Endothelial cell of umbilical vein (primary cell): Measurements from ENCODE around the gene CA5A.
"Not testable (repeated sequence)": the region's sequence is repeated elsewhere in the genome, so short reads cannot be mapped to it uniquely, and the experiment has no call there.

Experiments used
- CTCF ChIP-seq, 2 donors: IDR thresholded peaks; 1 replicate in 1 of 2; 2 replicates in 1 of 2; pipeline ENCODE4 v1.5.1; 2011; ENCODE audit warnings: low read length in 2 of 2, mild to moderate bottlenecking in 2 of 2, moderate library complexity in 2 of 2, control low read depth in 1 of 2, inconsistent platforms in 1 of 2, low read depth in 1 of 2; ENCODE audit not compliant: insufficient read depth in 1 of 2; ENCODE audit errors: extremely low read depth in 1 of 2
- MAX ChIP-seq: IDR thresholded peaks from 2 replicates; pipeline ENCODE4 v1.6.1; 2011; ENCODE audit not compliant: insufficient read depth, insufficient read length

- TF ChIP-seq CTCF (IDR thresholded peaks at IDR 0.05; ENCODE audit: extremely low read depth in 1 of 2, insufficient read depth in 1 of 2, low read depth in 1 of 2, low read length in 2 of 2); MAX: not testable (repeated sequence)
Observed at GRCh38 chr16:87985493-87985892, 49.2 kb upstream of the CA5A start.
